Pons (tissue), 1 donor: ENCODE measurements around the gene RAB3GAP1.

Source experiments
- DNase-seq: peaks from one replicate; pipeline ENCODE4 v3.0.0-alpha.2; 2016; ENCODE audit warnings: low spot score

RAB3GAP1 gene

DNA sequence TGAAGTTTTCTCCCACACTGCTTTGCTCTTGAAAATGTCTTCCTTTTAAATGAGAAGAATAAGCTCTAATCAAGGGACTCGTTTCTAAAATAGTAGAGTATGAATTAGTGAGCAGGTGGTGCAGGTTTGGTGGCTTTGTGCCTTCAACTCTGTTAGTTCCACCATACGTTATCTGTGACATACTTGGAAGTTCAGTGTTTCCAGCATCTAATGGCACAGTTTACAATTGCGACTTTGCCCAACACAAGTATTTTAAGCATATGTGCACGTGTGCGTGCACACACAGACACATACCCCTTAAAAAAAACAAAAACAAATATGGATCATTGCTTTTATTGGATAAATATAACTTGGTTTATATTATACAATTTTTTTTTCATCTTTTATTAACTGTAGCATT lies 111.8 kb downstream of the RAB3GAP1 start:
- DNase-seq: no peak

DNA sequence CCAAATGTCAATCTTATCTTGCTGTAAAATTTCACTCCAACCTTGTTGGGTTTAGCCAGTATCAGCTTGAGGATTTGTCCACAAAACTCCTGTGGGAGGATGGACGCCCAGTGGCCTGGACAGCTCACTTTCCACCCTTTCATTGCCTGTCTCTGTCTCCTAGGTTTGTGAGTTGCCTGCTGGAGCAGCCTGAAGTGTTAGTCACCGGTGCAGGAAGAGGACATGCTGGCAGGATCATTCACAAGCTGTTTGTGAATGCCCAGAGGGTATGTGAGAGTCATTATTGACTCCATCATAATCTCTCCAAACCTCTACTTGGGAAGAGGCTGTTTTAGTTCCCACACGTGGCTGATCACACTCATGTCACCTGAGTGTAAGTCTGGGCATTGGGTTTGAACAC lies 112.3 kb downstream of the RAB3GAP1 start:
- no peak for DNase-seq

DNA sequence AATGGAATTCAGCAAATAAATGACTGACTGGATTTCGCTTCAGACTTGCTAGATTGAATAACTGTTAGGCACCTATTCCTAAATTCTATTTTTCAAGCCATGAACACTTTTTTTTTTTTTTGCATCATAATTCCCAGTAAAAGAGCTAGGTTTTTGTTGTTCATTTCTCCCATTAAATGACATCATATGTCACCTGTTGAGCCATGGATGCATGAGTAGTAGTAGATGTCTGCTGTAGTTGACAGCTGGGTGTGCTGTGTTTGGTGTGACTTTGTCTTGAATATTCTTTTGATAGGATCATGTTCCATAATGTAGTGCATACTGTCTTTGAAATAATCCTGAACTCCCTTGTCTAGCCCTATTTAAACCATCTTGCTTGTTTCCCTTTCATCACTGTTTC lies 115.2 kb downstream of the RAB3GAP1 start:
- DNase-seq: no peak

DNA sequence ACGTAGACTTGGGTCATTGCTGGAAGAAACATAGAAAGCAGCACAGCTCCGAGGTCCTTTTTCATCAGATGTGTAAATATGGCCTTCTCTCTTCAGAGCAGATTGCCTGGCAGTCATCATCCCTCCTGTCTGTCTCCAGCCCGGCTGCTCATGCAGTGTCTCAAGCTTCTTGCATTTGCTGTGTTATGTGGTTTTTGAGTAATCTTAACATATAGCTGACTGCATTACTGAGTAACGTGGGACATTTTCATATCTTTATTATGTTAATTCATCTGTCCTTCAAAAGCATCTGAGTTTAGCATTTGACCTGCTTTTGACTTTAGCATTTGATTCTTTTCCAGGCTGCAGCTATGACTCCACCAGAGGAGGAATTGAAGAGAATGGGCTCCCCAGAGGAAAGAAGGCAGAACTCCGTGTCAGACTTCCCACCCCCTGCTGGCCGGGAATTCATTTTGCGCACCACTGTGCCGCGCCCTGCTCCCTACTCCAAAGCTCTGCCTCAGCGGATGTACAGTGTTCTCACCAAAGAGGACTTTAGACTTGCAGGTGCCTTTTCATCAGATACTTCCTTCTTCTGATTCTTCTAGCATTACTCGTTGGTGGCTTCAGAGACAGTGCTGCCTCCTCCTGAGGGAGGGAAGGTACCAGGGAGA lies 116.2 kb downstream of the RAB3GAP1 start:
- DNase-seq: no peak

DNA sequence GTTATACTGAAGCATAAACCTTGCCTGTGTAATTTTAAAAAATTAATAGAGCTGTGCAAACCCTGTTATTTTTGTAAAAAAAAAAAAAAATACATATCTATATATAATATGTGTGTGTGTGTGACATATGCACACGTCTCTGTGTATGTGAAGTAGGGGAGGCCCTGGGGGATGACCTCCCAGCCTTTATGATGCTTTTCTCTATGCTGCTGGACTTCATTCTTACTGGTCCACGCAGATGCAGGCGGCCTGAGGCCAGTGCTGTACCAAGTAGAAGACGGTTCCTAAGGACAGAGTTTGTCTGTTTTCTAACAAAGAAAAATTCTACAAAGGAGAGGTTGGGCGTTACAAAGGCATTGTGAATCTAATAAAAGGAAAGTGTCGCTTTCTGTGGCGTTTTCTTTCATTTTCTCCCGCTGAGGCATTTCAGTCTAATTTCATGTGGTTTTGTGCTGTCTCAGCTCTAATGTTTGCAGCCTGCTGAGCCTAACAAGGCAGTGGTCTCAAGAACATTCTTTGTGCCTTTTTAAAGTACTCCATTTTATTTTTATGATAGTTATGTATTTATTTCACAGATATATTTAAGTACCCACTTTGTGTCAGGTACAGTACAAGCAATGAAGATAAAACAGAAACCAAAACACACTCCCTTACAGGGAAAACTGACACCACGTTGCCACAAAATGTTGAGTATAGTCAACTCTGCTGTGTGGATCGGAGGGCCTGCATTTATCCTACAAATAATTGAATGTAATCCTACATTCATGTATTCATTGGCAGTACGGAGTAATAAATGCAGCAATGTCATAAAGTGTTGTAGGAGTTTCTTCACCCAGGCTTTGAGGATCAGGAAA lies 118.0 kb downstream of the RAB3GAP1 start:
- no peak for DNase-seq

DNA sequence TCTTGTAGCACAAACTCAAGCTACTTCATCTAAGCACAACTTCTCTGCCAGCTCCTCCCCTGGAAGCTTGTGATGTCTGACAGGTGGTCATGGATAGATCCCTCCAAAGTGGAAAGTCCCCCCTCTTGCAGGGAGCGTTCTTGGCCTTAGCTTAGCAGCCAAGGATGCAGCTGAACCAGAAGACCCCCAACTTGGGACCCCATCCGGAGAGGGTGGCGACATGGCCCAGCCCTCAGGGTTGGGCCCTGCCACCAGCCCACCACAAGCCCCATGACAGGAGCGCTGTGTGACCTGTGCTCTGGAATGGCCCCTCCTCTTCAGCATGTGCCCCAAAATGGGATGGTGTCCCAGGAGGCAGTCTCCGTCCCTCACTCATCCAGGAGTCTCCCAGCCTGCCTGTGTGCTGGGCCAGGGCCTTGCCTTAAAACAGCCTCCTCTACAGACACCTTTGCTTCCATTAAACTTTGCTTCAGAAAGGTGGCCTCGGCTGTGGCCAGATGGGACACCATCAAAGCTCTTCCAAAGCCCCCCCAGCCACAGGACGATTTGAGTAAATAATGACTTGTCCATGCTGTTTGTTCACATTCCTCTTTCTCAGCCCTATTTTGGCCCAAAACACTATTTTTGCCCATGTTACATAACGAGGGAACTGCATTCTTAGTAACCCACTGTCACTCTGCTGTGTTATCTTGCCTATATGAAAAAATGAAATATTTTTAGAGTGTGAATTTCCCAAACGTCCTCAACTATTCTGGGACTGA lies 122.1 kb downstream of the RAB3GAP1 start:
- no peak for DNase-seq

DNA sequence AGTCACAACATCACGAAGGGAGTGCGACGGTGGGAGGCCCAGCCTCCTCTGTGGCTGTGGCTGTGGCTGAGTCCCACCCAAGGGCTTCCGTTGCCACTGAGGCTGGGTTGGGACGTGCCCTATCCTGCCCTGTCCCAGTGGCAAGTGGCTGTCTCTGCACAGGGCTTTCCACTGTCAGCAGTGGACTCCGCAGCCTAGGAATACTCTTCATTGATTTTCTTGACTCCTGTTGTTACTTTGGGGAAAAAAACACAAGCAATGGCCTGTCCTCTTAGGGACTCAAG lies 122.7 kb downstream of the RAB3GAP1 start:
- DNase-seq: no peak

DNA sequence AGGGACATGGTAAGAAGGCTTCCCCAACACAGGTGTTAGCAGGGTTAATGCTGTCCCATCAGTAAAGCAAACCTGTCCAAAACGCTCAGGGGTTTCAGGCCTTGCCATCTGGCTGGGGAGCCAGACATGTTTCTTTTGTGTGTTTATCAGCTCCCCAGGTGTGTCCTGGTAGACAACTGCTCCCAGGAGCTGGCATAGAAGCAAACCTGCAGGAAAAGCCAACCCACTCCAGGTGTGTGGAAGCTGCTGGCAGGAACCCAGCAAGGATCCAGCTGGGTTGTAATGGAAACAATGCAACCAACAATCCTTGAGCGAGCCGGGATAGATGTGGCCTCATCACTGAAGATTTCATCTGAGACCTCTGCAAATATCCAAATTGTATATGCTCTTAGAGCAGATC lies 123.1 kb downstream of the RAB3GAP1 start:
- no peak for DNase-seq

DNA sequence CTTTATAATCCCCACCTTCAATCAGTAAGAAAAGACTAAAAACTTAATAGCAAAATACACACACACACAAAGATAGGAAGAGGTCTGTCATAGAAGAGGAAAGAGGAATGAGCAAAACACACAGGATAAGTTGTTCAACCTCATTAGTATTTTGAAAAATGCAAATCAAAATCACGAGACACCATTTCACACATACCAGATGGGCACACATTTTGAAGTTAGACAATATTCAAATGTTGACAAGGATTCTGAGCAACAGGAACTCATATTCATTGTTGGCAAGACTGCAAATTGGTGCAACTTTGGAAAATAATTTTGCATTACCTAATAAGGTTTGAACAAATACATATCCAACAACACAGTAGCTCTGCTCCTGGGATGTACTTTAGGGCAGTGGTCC lies 127.6 kb downstream of the RAB3GAP1 start:
- DNase-seq: no peak

DNA sequence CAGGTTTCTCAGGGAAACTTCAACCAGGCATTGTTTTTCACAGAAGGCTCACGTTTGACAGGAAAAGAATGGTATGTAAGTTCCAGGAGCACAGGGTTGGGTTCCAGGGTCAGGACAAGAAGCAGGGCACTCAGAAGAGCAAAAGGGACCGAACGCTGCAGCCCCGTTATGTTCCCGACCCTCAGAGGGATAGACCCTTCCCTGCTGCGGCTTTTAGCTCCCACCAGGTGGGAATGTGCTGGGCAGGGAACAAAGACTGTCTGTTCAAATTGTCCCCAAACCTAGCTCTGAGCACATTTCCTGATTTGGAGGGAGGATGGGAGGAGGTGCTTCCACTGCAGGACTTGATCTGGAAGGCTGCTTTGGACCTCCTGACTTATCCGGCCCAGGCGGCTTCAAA lies 130.1 kb downstream of the RAB3GAP1 start:
- DNase-seq: no peak

DNA sequence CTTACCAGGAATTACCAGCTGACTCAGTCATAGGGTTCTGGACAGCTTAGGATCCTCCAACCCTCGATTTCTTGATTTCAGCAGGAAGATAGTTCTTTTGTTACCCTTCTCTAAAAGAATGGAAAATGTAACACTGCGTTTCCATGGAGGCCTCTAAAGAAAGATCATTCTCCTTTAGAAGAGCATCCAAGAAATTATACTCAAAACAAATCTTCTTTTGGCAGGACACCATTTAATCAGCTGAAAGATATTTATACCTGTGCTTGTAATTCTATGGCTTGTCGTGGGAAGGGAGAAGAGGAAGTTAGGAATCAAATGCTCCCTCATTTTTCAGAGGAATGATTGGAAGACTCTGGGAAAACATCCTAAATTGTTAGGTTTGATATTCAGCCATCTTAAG lies 130.5 kb downstream of the RAB3GAP1 start:
- no peak for DNase-seq

DNA sequence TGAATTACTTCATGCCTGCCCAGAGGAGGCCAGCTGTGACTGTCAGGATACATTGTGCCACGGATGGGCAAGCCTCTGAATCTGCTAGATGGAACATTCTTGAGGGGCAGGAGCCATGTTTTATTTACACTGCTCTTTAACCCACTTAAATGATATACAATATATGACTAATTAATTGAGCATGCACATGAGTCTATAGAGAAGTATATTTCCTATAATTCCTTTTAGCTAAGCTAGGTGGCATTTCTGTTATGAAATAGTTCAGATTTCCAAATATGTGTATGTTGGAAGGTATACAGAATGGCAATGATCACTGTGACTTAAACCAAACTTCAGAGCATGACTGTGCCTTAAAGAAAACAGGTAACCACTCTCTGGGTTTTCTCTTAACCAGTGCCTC lies 131.7 kb downstream of the RAB3GAP1 start:
- DNase-seq: no peak

DNA sequence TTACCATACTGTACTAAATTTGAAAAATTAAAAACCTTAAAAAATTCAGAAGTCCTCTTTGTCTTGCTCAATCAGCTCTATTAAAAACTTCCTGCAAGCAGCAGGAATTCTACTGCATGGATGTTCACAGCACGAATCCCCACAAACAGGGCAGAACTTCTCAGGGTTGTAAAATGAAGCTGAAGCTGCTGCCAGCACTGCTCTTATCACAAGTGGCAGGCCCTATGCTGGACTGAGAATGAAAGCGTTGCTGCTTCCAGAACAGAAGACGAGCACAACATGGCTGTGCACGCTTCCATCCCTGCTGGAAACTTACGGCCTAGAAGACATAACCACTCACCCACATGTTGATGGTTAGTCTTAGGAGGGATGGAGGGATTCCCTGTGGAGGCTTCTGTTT lies 134.0 kb downstream of the RAB3GAP1 start:
- no peak for DNase-seq

DNA sequence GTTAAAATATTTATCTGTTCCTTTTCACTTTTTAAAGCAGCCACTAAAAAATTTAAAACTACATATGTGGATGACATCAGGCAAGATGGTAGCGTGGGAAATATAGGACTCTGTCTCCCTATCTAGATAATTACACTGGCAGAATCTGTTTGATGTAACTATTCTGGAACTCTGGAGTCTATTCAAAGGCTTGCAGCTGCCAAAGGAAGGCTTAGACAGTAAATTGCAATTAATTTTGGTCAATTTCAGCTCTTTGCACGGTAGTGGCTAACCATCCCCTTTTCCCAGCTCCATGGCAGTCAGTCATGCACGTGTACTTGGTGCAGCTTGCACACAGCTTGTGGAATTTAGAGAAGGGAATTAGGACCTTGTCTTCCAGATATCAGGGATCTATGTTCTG lies 135.2 kb downstream of the RAB3GAP1 start:
- DNase-seq: no peak

DNA sequence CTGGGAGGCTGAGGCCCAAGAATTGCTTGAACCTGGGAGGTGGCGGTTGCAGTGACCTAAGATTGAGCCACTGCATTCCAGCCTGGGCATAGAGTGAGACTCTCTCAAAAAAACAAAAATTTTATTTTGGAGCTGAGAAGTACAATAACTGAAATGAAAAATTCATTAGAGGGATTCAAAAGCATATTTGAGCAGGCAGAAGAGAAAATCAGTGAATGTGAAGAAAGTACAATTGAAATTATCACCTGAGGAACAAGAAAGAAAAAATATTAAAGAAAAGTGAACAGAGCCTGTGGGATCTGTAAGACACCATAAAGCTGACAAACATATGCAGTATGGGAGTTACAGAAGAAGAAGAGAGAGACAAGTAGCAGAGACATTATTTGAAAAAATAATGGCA lies 137.1 kb downstream of the RAB3GAP1 start:
- no peak for DNase-seq

DNA sequence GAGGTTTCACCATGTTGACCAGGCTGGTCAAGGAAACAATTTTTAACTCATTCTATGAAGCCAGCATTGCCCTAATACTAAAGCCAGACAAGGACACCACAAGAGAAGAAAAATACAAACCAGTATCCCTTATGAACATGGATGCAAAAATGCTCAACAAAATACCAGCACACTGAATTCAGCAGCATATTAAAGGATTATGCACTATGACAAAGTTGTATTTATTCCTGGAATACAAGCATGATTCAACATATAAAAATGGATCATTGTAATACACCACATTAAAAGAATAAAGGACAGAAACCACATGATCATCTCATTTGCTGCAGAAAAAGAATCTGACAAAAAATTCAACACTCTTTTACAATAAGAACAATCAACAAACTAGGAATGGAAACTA lies 138.7 kb downstream of the RAB3GAP1 start:
- DNase-seq: no peak

DNA sequence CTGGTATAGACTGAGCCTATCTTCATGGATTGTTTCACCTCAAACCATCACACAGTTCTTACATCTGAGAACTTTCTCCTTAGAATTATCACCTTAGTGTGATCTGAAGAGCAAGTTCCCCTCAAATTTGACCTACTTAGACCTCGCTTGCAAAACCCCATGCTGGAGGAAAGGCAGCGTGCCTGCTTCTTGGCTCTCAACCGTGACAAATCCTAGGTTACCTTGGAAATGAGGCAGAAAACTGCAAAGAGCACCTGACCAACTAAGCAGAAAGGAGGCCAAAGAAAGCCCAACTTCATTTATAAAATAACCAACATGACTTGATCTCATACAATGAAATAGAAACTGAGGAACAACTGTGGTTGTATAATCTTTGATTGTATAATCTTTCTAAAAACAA lies 146.4 kb downstream of the RAB3GAP1 start:
- peak; percentile 16 for DNase-seq

DNA sequence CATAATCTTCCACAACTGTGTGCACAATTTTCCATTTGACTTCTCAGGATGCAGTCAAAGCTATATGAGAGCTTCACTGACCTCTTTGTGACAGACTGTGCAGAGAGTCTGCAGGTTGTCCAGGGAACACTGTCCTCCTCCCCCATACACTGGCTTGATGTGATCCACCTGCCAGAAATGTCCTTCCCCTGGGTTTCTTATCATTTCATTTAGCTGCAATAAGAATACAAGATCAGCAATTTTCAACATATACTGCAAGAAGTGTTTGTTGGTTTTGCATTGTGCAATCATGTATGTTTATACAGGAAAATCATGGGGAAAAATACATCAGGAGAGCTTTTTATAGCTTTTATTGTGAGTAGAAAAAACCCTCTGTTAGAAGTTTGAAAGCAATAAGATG lies 150.7 kb downstream of the RAB3GAP1 start:
- no peak for DNase-seq

DNA sequence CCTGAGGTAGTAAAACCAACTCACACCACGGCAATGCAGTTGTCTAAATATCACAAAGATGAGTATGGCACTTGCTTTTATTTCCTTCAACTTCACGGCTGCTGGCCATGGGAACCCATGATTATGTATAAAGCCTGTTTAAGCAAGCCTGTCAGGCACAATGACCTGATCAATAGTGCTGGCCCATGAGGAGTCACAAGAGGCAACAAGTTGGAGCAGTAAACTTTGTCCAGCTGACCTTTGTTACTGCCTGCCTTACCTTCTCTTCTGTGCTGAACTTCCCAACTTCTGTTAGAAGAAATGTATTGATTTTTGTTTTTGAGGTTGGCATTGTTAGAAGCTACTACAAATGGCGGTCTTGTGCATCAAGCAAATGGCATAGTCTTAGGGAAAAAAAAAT lies 151.9 kb downstream of the RAB3GAP1 start:
- DNase-seq: no peak

DNA sequence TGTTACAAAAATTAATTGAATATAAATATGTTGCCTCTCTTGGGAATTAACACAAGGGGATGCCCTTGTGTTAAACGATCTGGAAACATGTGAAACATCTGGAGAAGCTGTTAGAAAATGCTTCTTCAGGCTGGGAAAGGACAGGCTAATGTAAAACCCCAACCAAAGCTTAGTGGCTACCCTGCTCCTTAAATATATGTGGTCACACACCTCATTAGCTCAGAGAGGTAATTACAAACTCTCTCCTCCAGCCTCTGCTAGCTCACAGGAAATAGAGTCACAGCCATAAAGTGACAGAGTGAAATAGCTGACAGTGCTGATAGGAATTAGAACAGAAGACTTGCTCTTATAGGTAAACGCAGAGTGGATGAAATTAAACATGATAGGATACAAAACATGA lies 155.9 kb downstream of the RAB3GAP1 start:
- DNase-seq: no peak

DNA sequence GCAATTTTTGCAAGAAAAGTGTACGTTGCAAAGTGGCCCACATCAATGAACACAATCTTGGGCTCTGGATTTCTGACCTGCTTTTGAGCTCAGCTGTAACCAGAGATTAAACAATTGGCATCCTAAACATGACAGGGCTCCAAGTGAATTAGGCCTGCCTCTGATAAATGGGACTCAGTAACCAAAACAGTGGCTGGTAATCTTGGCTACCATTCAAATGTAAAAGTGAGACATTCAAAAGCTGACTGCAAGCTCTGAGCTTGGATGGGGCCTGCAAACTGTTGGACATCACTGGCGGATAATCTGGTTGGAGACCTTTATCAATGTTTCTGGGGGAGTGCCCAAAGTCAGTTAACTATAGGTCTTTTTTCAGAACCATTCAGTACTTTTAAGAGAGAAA lies 160.7 kb downstream of the RAB3GAP1 start:
- no peak for DNase-seq

DNA sequence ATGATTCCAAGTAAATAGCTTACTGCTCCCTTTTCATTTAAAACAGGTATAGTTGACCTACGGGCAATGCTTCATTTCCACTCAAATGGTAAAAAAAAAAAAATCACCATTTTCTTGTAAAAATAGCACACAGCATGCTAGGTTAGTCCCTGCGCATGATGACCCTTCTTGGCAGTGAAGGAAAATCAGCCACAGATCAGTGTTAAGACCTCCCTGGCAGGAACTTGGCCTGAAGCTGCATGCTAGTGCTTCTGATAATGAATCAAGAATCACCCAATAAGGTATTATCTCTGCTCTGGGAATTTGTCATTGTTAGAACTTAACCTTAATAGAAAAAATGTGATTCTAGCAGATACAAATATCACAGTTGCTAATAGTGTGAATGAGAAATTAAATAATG lies 166.3 kb downstream of the RAB3GAP1 start:
- no peak for DNase-seq

DNA sequence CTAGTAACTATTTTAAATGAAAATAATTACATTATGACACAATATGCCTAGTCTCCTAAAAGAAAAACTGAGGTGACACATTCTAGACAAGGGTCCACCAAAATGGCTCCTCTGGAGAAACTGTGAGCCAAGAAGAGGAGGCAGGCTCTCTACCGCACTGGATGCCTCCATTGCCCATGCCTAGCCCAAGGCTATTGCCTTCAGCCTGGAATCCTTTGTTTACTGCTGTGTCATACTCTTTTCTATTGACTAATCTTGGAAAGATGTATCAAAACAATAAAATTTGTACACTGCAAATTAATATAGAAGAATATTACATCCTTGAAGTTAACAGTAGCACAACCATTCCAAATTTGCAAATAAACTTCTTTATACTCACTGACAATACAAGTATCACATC lies 167.1 kb downstream of the RAB3GAP1 start:
- DNase-seq: no peak
